D341Med (cell line): ENCODE data around the gene GDPD5.

Experiments
- DNase-seq: peaks from one replicate; pipeline ENCODE4 v3.0.0; 2012; ENCODE audit warnings: low spot score

GDPD5 gene

GRCh38 chr11:75525433-75526191, at the start of gene GDPD5:
TSS of gene GDPD5 (minus strand) at chr11:75525941. CDS start at chr11:75477735, 48,206 bp downstream.
- peak; percentile 99 for DNase-seq

- DNase-seq, result no peak
These were observed 49.2 kb upstream of the GDPD5 start for GRCh38 chr11:75574698-75575602.

GRCh38 chr11:75572744-75573143, 47.0 kb upstream of the GDPD5 start:
- DNase-seq, result no peak

- no peak for DNase-seq
These were observed 45.9 kb upstream of the GDPD5 start for GRCh38 chr11:75571625-75572024.

GRCh38 chr11:75570559-75571139, 44.9 kb upstream of the GDPD5 start:
- no peak for DNase-seq

GRCh38 chr11:75568616-75569219, 43.0 kb upstream of the GDPD5 start:
- DNase-seq, result no peak

- DNase-seq, result no peak
These were observed 42.2 kb upstream of the GDPD5 start for GRCh38 chr11:75567971-75568370.

GRCh38 chr11:75566763-75567279, 41.1 kb upstream of the GDPD5 start:
- no peak for DNase-seq

- DNase-seq, result no peak
These were observed 40.4 kb upstream of the GDPD5 start for GRCh38 chr11:75565916-75566762.

GRCh38 chr11:75565221-75565814, 39.6 kb upstream of the GDPD5 start:
- DNase-seq, result no peak

- DNase-seq, result no peak
These were observed 38.3 kb upstream of the GDPD5 start for GRCh38 chr11:75563978-75564552.

GRCh38 chr11:75563501-75563977, 37.8 kb upstream of the GDPD5 start:
- no peak for DNase-seq

- DNase-seq, result no peak
These were observed 37.2 kb upstream of the GDPD5 start for GRCh38 chr11:75562836-75563484.

GRCh38 chr11:75562048-75562835, 36.5 kb upstream of the GDPD5 start, which contains the start of gene SERPINH1:
TSS of gene SERPINH1 (plus strand) at chr11:75562253. CDS start at chr11:75566350, 4,097 bp downstream.
- DNase-seq, result peak; percentile 67

- DNase-seq, result no peak
These were observed 35.8 kb upstream of the GDPD5 start for GRCh38 chr11:75561426-75562047.

- no peak for DNase-seq
These were observed 34.9 kb upstream of the GDPD5 start for GRCh38 chr11:75560644-75561043.

GRCh38 chr11:75558939-75559843, 33.5 kb upstream of the GDPD5 start:
- no peak for DNase-seq
